Hematopoietic multipotent progenitor cell treated with erythropoietin and hydrocortisone succinate and interleukin-3 and kit ligand, for 17 days (in vitro differentiated cells): ENCODE results near the gene HDLBP.

Experiments used
- DNase-seq: peaks from one replicate; pipeline ENCODE4 v3.0.0-alpha.2; 2015; ENCODE audit warnings: low spot score

HDLBP gene

GRCh38 chr2:241273210-241274020 is 42.1 kb downstream of the HDLBP start:
- no peak for DNase-seq

DNA sequence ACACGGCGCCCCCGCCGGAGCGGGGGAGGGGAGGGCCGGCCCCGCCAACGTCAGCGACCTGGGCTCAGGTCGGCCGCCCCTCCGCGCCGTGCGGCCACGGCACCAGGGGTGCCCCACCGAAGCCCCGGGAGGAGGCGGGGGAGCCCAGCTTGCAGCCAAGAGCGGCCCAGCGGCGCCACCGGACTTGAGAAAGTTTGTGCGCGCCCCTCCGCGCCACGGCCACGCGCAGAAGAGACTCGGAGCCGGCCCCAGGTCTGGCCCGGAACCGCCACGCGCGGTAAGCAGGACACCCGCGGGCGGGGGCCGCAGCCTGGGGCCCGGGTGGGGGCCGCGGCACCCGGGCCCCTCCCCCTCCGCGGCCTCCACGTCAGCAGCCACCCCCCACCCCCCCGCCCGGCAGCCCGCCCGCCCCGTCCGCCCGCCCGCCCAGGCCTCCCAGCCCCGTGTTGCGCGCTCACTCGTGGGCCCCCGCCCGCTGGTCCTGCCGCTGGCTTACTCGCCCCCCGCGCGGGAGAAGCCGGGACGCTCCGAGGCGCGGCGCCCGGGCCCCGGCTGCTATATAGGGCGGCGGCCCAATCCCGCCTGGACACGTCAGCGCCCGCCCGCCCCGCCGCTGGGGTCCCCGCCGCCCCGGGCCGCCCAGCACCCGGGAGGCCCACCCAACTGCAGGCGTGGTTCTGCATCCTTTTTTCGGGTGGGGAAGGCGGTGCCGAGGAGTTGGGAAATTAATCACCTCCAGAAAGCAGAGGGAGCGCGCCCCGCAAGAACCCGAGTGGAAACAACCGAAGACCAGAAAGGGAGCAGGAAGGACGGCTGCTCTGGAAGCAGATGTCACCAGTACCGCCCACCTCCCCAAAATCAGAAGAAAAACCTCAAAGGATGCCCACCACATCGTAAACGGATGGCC is 42.9 kb downstream of the HDLBP start:
- peak; percentile 49 for DNase-seq

GRCh38 chr2:241271706-241272302 is 43.7 kb downstream of the HDLBP start:
- DNase-seq = peak; percentile 31

DNA sequence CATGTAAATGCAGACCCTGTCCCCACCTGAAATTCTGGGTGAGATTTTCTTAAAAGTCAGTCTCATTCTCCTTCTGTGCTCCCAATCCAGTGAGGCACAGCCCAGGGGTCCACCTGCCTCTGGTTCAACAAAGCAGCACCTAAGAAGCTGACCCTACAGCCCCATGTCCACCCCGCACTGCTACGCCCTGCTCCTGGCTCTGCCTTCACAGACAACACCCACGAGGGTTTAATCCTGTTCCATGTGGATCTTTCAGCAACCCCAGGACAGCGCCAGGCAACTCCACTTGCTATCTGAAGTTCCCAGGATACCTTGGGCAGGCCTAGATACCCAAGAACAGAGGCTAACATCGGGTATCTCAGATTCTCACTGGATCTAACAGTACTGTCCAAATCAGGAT is 44.9 kb downstream of the HDLBP start:
- DNase-seq = no peak

DNA sequence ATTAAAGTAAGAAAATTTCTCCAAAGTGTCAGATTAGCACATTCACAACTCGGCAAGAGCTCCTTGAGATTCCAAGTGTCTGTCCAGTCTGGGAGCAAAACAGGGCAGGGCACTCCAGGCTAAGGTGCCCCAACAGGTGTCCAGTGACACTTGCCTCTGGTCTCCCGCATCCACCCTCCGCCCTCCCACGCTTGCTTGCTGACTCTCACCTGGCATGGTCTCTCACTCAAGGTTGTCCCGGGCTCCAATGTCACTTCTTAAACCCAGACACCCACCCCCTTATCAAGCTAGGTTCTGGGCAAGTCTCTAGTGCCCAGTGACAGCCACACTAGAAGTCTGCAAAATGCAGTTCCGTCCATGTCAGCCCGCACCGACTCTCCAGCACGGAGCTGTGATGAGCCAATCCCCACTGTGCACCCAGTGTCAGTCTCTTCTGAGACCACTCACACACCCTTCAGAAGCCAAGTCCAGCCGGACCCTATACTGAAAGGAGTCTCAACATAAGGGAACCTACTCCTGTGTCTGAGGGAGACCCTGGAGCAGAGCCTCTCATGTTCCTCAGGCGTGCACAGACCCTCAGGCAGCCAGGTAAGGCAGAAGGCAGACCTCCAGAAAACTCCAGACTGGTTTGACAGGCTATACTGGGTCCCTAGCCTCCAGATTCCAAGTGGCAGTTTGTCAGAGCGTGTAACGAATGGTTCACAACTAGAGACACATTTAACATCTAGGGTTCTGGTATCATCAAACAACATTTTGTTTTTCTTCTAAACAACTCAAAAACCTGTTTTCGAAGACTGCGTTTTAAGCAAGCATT is 45.6 kb downstream of the HDLBP start:
- no peak for DNase-seq

- DNase-seq = no peak
Measured at GRCh38 chr2:241268716-241269445, 46.6 kb downstream of the HDLBP start.

GRCh38 chr2:241268306-241268705 is 47.2 kb downstream of the HDLBP start:
- DNase-seq = no peak

DNA sequence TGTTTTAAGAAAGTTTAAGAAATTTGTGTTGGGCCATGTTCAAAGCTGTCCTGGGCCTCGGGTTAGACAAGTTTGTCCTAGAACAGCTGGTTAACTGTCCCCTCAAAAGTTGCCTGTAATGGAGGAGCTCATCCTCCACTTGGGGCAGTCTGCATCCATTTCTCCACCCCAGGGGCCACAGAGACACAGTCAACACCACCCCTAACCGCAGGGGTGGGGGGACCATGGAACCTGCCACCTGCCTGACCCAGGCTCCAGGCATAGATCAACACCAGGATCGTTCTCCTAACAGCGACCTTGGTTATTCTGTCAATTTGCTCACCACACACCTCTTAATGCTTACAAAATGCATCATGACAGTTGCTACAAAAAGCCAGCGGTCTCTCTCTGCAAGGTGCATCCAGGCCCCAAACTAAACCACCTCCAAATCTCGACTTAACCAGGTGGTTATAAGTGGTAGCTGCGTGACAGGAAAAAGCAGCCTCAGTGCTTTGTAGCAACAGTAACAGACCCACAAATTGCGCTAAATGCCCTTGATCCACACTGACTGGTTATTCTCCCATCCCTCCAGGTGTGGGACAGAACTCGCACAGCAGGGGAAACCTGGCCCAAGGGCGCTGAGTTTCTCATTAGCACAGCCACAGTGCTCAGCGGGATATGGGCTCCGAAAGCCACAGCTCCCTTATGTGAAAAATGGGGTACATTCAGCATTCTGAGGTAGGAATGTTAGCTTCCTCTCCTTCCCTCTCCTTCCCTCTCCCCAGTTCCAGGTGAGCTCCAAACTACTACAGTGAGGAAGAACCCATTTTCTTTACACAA is 48.0 kb downstream of the HDLBP start:
- DNase-seq = no peak

GRCh38 chr2:241265506-241265905 is 50.0 kb downstream of the HDLBP start:
- DNase-seq = no peak

GRCh38 chr2:241263061-241263460 is 52.4 kb downstream of the HDLBP start:
- no peak for DNase-seq

- DNase-seq = no peak
Measured at GRCh38 chr2:241261628-241262027, 53.8 kb downstream of the HDLBP start.

GRCh38 chr2:241260911-241261310 is 54.6 kb downstream of the HDLBP start:
- DNase-seq = no peak

- DNase-seq = no peak
Measured at GRCh38 chr2:241258505-241259280, 56.8 kb downstream of the HDLBP start.

GRCh38 chr2:241257419-241258032 is 57.9 kb downstream of the HDLBP start:
- DNase-seq = no peak

DNA sequence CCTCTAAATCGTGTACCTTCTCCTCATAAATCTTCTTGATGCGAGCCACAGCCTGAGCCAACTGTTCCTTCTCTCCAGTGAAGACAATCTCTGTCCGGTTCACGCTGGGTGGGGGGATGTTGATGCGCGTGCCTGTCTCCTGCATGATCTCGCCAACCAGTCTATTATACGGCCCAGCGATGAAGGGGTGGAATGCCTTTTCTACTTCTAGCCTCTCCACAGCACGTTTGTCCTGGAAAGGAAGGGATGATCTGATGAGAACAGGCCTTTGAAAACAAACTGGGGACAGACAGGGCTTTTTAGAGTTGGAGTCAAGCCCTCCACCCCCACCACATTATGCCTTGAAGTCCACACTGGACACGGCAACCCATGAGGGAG is 59.3 kb downstream of the HDLBP start:
- no peak for DNase-seq

DNA sequence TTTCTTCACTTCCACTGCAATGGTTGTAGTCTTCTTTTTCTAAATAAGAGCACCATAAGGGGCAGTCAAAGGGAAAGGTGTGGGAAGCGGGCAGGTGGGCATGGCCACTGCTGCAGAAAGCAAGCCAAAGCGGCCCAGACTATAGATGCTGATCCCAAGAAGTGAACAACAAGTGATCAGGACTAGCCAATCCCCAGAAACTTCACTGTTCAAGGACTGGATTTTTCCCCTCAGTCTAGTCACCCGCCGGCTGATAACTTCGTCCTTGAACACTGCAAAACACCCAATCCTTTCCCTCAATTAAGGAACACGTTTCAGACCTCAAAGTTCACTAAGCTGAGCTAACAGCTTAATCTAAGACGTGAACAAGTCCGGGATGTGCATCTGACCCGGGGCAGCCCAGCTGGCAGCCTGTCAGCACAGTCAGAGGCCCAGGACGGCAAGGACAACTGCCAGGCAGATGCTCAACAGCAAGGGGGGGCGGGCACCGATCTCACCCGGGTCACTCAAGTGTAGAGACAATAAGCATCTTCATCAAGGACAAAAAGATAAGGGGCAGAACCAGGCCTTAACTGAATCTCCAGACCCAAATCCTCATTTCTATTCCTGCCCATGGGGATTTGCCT is 59.8 kb downstream of the HDLBP start:
- no peak for DNase-seq

GRCh38 chr2:241254904-241255351 is 60.5 kb downstream of the HDLBP start:
- no peak for DNase-seq

- no peak for DNase-seq
Measured at GRCh38 chr2:241252778-241253475, 62.5 kb downstream of the HDLBP start.
